Stimulated activated CD8-positive, alpha-beta memory T cell treated with anti-CD3 and anti-CD28 coated beads, Interleukin-7, amount 100 ng/mL, for 1 hour (primary cell): ENCODE data around the gene RAB22A.

Experiments
- DNase-seq, 2 donors: peaks; one replicate each; pipeline ENCODE4 v3.0.0-alpha.2; 2020; ENCODE audit warnings: low read depth in 2 of 2

Gene RAB22A

GRCh38 chr20:58300321-58300720 lies 9.2 kb upstream of the RAB22A start:
- no peak for DNase-seq

DNA sequence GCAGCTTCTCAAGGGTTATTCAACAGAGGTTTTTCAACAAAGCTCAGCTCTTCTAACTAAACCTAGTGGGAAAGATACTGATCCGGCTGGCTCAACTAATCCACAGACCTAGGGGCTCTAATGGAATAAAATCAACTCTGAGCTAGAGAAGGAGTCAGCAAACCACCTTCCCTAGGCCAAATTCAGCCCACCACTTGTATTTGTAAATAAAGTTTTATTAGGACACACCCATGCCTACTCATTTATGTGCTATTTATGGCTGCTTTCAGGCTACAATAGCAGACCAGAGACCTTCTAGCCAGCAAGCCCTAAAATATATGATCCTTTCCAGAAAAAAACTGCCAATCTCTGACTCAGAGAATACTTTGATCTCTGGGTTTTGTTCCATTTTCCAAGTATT lies 6.0 kb upstream of the RAB22A start:
- DNase-seq: no peak

DNA sequence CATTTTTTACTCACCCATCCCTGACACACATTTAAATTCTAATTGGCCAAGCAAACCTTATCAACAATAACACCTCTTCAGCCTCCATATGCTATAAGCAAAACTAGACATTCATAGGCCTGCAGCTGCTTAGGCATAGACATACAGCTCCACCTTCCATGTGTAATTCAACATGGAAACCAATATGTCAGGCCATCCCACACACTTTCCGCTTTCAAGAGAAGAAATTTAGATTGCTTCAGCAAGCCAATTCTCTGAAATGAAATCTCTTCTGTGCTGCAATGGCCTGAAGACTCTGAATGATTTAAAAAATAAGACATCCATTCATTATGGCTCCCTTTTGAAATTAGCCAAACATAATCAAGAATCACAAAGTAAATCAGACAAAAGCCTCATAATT lies 4.5 kb upstream of the RAB22A start:
- no peak for DNase-seq

DNA sequence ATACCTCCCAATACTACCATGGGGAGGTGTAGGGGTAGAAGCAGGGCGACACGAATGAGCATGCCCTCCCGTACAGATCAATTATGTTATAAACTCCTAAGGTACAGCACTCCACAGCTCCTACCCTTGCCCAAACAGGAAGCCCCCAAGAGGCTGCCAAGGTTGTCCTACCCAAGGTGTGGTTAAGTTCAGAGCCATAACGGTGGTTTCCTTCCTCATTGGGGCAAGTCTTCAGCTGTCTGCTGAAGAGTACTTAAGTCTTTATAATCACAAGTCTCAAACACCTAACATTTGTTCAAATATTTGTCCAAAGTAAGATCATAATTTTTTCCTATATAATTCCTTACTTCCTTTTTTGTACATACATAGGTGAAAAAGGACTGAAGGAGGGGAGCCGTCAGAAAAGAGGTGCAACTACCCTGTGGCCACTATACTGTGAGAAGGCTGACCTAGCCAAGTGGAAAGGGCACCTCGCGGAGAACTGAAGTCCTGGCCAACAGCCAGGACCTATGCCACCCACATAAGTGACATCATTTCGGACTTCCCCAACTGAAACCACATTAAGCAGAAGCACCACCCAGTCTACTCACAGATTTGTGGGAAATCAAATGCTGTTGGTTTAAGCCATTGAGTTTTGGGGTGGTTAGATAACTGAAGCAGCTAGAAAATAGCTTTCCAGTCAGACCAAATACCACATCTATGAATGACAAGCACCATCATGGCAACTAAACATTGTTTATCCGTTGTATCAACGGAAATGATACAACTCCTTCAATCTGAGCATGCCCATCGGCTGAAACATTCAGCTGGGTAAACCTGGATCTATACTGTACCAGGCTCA lies 2.9 kb upstream of the RAB22A start:
- DNase-seq: peak; percentile 43 to 46

- no peak for DNase-seq
These were observed 2.2 kb upstream of the RAB22A start for GRCh38 chr20:58307270-58307669.

DNA sequence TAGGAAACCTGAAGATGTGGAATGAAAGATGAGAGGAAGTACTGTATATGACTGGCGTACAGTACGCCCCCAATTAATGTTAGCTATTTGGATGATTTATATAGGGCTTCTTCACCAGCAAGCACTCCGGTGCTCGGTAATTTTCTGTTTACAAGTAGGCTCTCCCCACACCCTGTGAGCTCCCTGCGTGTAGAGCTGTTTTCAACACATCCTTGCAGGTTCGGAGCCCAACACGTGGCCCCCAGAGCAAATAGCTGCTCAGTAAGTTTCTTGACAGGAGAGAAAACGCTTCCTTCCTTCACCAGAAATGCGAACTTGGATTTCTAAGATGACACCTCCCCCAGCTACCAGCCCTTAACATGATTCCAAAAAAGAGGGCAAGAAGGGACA lies 1.2 kb upstream of the RAB22A start:
- no peak for DNase-seq

GRCh38 chr20:58308680-58309527 lies 611 bp upstream of the RAB22A start:
- no peak for DNase-seq

- DNase-seq: no peak
These were observed 822 bp downstream of the RAB22A start for GRCh38 chr20:58310291-58310782.

- no peak for DNase-seq
These were observed 3.3 kb downstream of the RAB22A start for GRCh38 chr20:58312836-58313235.

DNA sequence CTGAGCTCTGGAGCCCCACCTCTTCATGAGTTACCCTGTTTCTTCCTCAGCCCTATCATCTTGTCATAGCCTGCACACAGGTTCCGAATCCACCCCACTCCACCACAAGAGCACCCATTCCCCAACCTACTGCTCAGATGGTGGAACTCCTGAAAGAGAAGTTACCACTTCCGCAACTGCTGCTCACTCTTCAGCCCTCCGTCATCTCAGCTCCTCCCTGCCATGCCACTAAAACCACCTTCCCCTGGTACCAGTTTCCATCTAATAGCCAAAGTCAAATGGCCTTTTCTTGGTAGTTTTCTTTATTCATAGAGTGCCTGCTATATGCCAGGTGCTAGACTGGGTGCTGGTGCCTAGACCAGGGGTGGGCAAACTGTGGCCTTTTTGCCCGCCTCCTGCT lies 3.9 kb downstream of the RAB22A start:
- no peak for DNase-seq

DNA sequence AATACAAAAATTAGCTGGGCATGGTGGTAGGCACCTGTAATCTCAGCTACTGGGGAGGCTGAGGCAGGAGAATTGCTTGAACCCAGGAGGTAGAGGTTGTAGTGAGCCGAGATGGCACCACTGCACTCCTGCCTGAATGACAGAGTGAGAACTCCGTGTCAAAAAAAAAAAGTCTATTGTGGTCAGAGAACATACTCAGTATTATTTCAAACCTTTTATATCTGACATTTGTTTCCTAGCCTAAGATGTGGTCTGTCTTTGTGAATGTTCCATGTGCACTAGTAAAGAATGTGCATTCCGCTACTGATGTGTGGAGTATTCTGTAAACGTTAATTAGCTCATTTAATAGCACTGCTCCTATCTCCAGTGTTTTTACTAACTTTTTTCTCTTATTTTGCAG lies 11.7 kb downstream of the RAB22A start:
- no peak for DNase-seq

DNA sequence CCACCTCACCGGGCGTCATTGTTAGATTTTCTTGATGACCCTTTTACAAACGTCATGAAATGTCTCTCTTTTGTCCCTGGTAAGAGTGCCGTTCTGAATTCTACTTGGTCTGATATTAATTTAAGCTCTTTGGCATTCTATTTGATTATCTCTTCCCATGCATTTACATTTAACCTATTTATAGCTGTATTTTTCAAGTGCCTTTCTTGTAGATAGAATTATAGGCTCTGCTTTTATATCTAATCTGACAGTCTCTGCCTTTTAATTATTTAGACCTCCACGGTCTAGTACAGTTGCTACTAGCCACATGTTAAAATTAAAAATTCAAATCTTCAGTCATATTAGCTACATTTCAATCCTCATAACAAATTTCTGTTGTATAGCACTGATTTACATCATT lies 12.6 kb downstream of the RAB22A start:
- no peak for DNase-seq

- DNase-seq: no peak
These were observed 16.4 kb downstream of the RAB22A start for GRCh38 chr20:58325912-58326311.

GRCh38 chr20:58327211-58327610 lies 17.7 kb downstream of the RAB22A start:
- DNase-seq: no peak

DNA sequence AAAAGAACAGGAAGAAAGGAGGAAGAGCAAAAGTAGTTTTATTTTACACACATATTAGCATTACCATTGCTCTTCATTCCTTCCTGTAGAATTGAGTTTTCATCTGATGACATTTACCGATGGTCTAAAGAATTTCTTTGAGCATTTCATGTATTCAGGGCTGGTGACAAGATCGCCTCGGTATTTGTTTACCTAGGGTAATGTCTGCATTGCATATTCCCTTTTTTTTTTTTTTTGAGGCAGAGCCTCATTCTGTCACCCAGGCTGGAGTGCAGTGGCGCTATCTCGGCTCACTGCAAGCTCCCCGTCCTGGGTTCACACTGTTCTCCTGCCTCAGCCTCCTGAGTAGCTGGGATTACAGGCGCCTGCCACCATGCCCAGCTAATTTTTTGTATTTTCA lies 19.3 kb downstream of the RAB22A start:
- no peak for DNase-seq

DNA sequence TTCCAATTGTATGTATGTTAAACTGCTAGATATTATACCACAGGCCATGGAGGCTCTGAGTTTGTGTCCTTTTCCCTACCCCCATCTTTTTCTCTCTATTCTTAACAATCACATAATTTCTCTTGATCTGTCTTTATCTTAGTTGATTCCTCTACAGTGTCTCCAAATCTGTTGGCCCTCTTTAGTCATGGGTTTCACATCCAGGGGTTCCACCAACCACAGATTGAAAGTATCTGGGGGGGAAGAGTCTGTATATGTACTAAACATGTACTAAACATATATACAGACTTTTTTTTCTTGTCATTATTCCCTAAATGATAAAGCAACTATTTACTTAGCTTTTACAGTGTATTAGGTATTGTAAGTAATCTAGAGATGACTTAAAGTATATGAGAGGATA lies 20.2 kb downstream of the RAB22A start:
- DNase-seq: no peak

- no peak for DNase-seq
These were observed 20.7 kb downstream of the RAB22A start for GRCh38 chr20:58330249-58330648.

- DNase-seq: no peak
These were observed 21.2 kb downstream of the RAB22A start for GRCh38 chr20:58330687-58331086.

DNA sequence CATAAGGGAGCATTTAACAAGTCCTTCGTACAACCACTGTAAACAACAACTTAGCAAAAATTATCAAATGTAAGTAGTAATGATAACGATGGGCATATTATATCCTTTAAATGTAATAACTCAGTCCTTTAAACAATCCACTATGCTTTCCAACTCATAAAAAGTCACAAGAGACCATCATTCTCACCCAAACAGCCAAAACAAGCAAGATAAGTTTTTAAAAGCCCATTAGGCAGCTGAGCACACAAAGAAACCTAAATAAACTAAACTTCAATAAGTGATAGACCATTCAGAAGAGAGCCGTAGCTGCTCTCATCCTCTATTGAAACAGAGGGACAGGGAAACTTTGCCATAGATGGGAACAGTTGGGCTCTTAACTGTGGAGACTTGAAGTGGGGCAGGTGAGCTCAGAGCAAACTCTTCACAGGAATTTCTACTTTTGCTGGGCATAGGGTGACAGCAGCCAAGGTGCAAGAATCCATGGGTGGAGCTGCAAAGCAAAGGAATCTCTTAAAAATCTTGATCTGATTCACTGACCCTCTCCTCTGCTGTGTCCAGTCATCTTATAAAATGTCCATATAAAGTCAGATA lies 22.5 kb downstream of the RAB22A start:
- no peak for DNase-seq

- DNase-seq: no peak
These were observed 30.2 kb downstream of the RAB22A start for GRCh38 chr20:58339741-58340140.

- no peak for DNase-seq
These were observed 30.6 kb downstream of the RAB22A start for GRCh38 chr20:58340151-58340550.

DNA sequence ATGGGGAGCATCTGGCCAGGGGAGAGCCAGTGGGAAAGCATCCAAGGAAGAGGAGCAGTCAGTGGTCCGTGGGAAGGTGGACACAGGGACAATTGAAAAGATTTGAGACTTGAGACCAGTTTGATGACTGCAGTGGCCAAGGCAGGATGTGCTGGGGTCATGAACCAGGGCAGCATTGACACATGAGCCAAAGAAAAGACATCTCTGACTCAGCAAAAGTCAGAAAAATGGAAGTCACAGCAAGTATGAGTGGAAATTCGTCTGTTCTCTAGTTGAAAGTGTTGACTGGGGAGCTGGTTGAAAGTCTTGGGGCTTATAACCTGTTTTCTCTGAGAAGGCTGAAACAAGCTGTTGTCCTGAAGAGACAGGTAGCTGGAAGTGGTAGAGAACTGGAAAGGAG lies 31.3 kb downstream of the RAB22A start:
- no peak for DNase-seq
